ENCODE results near the gene NES. TPM values are rescaled to one million over a fixed set of nuclear protein-coding genes. Genes with fewer than 3 reads are reported as not detected.

NES gene
- total and polyA plus RNA-seq, 2 experiments from 2014 or later, result 3.6 to 13.8 TPM

GRCh38 chr1:156658945-156659574 lies 18.1 kb downstream of the NES start:
- TF ChIP-seq EZH2 (IDR thresholded peaks at IDR 0.05; ENCODE audit: borderline replicate concordance), result no peak
- no peak for TF ChIP-seq EZH2phosphoT487 (IDR thresholded peaks at IDR 0.05; ENCODE audit: low read depth, severe bottlenecking, unreplicated experiment)
- TF ChIP-seq, protein P1, sequence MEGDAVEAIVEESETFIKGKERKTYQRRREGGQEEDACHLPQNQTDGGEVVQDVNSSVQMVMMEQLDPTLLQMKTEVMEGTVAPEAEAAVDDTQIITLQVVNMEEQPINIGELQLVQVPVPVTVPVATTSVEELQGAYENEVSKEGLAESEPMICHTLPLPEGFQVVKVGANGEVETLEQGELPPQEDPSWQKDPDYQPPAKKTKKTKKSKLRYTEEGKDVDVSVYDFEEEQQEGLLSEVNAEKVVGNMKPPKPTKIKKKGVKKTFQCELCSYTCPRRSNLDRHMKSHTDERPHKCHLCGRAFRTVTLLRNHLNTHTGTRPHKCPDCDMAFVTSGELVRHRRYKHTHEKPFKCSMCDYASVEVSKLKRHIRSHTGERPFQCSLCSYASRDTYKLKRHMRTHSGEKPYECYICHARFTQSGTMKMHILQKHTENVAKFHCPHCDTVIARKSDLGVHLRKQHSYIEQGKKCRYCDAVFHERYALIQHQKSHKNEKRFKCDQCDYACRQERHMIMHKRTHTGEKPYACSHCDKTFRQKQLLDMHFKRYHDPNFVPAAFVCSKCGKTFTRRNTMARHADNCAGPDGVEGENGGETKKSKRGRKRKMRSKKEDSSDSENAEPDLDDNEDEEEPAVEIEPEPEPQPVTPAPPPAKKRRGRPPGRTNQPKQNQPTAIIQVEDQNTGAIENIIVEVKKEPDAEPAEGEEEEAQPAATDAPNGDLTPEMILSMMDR (IDR thresholded peaks at IDR 0.05; ENCODE audit: poor library complexity), result no peak
- H2AFZ ChIP-seq, result no peak overlapping the region
- H3K9me3 ChIP-seq (ENCODE audit: low read depth), result no peaks in the 10 kb centered on the region
- H3K79me2 ChIP-seq, result no peaks in the 10 kb centered on the region
- H3K27me3 ChIP-seq, result peaks cover 32% of the 10 kb centered on the region
- DNase-seq (ENCODE audit: low spot score), result no peak
- peak overlapping the region; percentile 68 for H3K4me2 ChIP-seq
- no peak overlapping the region for H3K27ac ChIP-seq
- no peak overlapping the region for H3K4me3 ChIP-seq
- 95% methylated on average over 9 of the region's 10 CpGs for WGBS (ENCODE audit: low lambda C conversion rate, missing lambda C conversion rate)
- no peaks in the 10 kb centered on the region for H3K36me3 ChIP-seq (replicated peaks; ENCODE audit: insufficient read depth, low read depth)
- H3K9me2 ChIP-seq (replicated peaks; ENCODE audit: insufficient read depth), result no peaks in the 10 kb centered on the region
- peaks cover 59% of the 10 kb centered on the region for H3K4me1 ChIP-seq (ENCODE audit: insufficient read depth)
- H4K20me1 ChIP-seq (ENCODE audit: insufficient read depth, poor library complexity, severe bottlenecking), result no peaks in the 10 kb centered on the region

- H3K9me3 ChIP-seq (ENCODE audit: low read depth), result no peaks in the 10 kb centered on the region
- H3K27me3 ChIP-seq, result peaks cover 37% of the 10 kb centered on the region
- peaks cover 53% of the 10 kb centered on the region for H3K4me1 ChIP-seq (ENCODE audit: insufficient read depth)
- no peak for TF ChIP-seq EZH2phosphoT487 (IDR thresholded peaks at IDR 0.05; ENCODE audit: low read depth, severe bottlenecking, unreplicated experiment)
- TF ChIP-seq EZH2 (IDR thresholded peaks at IDR 0.05; ENCODE audit: borderline replicate concordance), result no peak
- TF ChIP-seq, protein P1 (IDR thresholded peaks at IDR 0.05; ENCODE audit: poor library complexity), result no peak
- no peaks in the 10 kb centered on the region for H3K79me2 ChIP-seq
- no peak for DNase-seq (ENCODE audit: low spot score)
- WGBS (ENCODE audit: low lambda C conversion rate, missing lambda C conversion rate), result 98% methylated on average over 14 of the region's 14 CpGs
- no peak overlapping the region for H2AFZ ChIP-seq
- no peak overlapping the region for H3K4me2 ChIP-seq
- no peaks in the 10 kb centered on the region for H3K9me2 ChIP-seq (replicated peaks; ENCODE audit: insufficient read depth)
- H3K36me3 ChIP-seq (replicated peaks; ENCODE audit: insufficient read depth, low read depth), result no peaks in the 10 kb centered on the region
- no peak overlapping the region for H3K27ac ChIP-seq
- H4K20me1 ChIP-seq (ENCODE audit: insufficient read depth, poor library complexity, severe bottlenecking), result no peaks in the 10 kb centered on the region
- H3K4me3 ChIP-seq, result no peak overlapping the region
Observed at GRCh38 chr1:156658496-156658895, 18.7 kb downstream of the NES start.

GRCh38 chr1:156657741-156658319 lies 19.4 kb downstream of the NES start:
- Histone ChIP-seq H3K9me3 (ENCODE audit: low read depth) (no peaks in the 10 kb centered on the region), H3K27ac (no peak overlapping the region), H3K4me3 (no peak overlapping the region), H3K36me3 (replicated peaks; ENCODE audit: insufficient read depth, low read depth) (no peaks in the 10 kb centered on the region), H3K79me2 (no peaks in the 10 kb centered on the region), H3K4me1 (ENCODE audit: insufficient read depth) (peaks cover 46% of the 10 kb centered on the region), H3K4me2 (peak overlapping the region; percentile 91), H4K20me1 (ENCODE audit: insufficient read depth, poor library complexity, severe bottlenecking) (no peaks in the 10 kb centered on the region), H3K27me3 (peaks cover 39% of the 10 kb centered on the region), H2AFZ (no peak overlapping the region), H3K9me2 (replicated peaks; ENCODE audit: insufficient read depth) (no peaks in the 10 kb centered on the region)
- DNase-seq (ENCODE audit: low spot score), result no peak
- 35% methylated on average over 7 of the region's 15 CpGs for WGBS (ENCODE audit: low lambda C conversion rate, missing lambda C conversion rate)
- TF ChIP-seq EZH2phosphoT487 (IDR thresholded peaks at IDR 0.05; ENCODE audit: low read depth, severe bottlenecking, unreplicated experiment) (no peak), EZH2 (IDR thresholded peaks at IDR 0.05; ENCODE audit: borderline replicate concordance) (no peak)
- TF ChIP-seq, protein P1 (IDR thresholded peaks at IDR 0.05; ENCODE audit: poor library complexity), result no peak
